OCI-LY1 (cell line): ENCODE data around the gene PRPF6.

ENCODE experiments used
- H2AFZ ChIP-seq: fragments of 200-600 bp; sonication (generic), shearing (Covaris generic); 2 replicates; pipeline ENCODE4 v1.6.0; 2014; ENCODE audit warnings: antibody characterized with exemption, mild to moderate bottlenecking, low read length
- H3F3A ChIP-seq: fragments of 200-600 bp; sonication (generic), shearing (Covaris generic); 2 replicates; pipeline ENCODE4 v1.6.0; 2014; ENCODE audit warnings: mild to moderate bottlenecking, antibody characterized with exemption, low read length, moderate library complexity; ENCODE audit not compliant: insufficient read depth
- H3K27ac ChIP-seq: fragments of 200-600 bp; sonication (generic); 2 replicates; pipeline ENCODE4 v1.5.1; 2014; ENCODE audit warnings: low read length, mixed run types, mild to moderate bottlenecking, low read depth; ENCODE audit not compliant: poor library complexity, severe bottlenecking
- H3K27me3 ChIP-seq: fragments of 200-600 bp; sonication (generic); 2 replicates; pipeline ENCODE4 v1.6.0; 2014; ENCODE audit warnings: antibody characterized with exemption, mild to moderate bottlenecking, low read length, moderate library complexity; ENCODE audit not compliant: insufficient read depth
- H3K36me3 ChIP-seq: fragments of 200-600 bp; sonication (generic); 2 replicates; pipeline ENCODE4 v1.6.1; 2014; ENCODE audit warnings: mild to moderate bottlenecking, antibody characterized with exemption, low read length, moderate library complexity, mixed read lengths; ENCODE audit not compliant: insufficient read depth
- H3K4me1 ChIP-seq: fragments of 200-600 bp; sonication (generic); 2 replicates; pipeline ENCODE4 v1.5.1; 2014; ENCODE audit warnings: mild to moderate bottlenecking, low read length, moderate library complexity; ENCODE audit not compliant: insufficient read depth, severe bottlenecking
- H3K4me2 ChIP-seq: fragments of 200-600 bp; sonication (generic), shearing (Covaris generic); 2 replicates; pipeline ENCODE4 v1.6.1; 2014; ENCODE audit warnings: low read length
- H3K4me3 ChIP-seq: fragments of 200-600 bp; sonication (generic); 2 replicates; pipeline ENCODE4 v1.5.1; 2014; ENCODE audit warnings: low read length, low read depth, mild to moderate bottlenecking, mixed read lengths; ENCODE audit not compliant: poor library complexity, severe bottlenecking
- H3K79me2 ChIP-seq: fragments of 200-600 bp; shearing (Covaris generic); 2 replicates; pipeline ENCODE4 v1.6.1; 2016; ENCODE audit warnings: mixed run types, low read length, mixed read lengths; ENCODE audit not compliant: insufficient read depth
- H3K9ac ChIP-seq: fragments of 200-600 bp; sonication (generic), shearing (Covaris generic); 2 replicates; pipeline ENCODE4 v1.6.1; 2014; ENCODE audit warnings: mild to moderate bottlenecking, low read length, mixed read lengths
- H3K9me2 ChIP-seq: fragments of 200-600 bp; sonication (generic), shearing (Covaris generic); 2 replicates; pipeline ENCODE4 v1.6.1; 2014; ENCODE audit warnings: low read depth, mild to moderate bottlenecking, low read length, mixed read lengths
- H3K9me3 ChIP-seq: fragments of 200-600 bp; shearing (Covaris generic); 2 replicates; pipeline ENCODE4 v1.6.1; 2014; ENCODE audit warnings: low read length, mixed read lengths
- H4K20me1 ChIP-seq: fragments of 200-600 bp; sonication (generic), shearing (Covaris generic); 2 replicates; pipeline ENCODE4 v1.6.0; 2016; ENCODE audit warnings: mild to moderate bottlenecking, low read length; ENCODE audit not compliant: insufficient read depth
- CTCF ChIP-seq: fragments of 200-600 bp; sonication (generic), shearing (Covaris generic); IDR thresholded peaks from 2 replicates; pipeline ENCODE4 v1.5.1; 2017; ENCODE audit warnings: mild to moderate bottlenecking, antibody characterized with exemption, low read length, moderate library complexity, mixed read lengths
- EZH2 ChIP-seq: fragments of 200-600 bp; sonication (generic), shearing (Covaris generic); IDR thresholded peaks from 2 replicates; pipeline ENCODE4 v1.8.0; 2017; ENCODE audit warnings: borderline replicate concordance, mixed run types, mild to moderate bottlenecking, antibody characterized with exemption, low read length, moderate library complexity, mixed read lengths

Gene PRPF6

GRCh38 chr20:64052326-64052722 is 71.4 kb downstream of the PRPF6 start:
- Histone ChIP-seq H2AFZ (no peak overlapping the region), H3K4me2 (no peak overlapping the region), H3K9me3 (no peaks in the 10 kb centered on the region), H3K79me2 (no peaks in the 10 kb centered on the region), H3K4me1 (peaks cover 7% of the 10 kb centered on the region), H3K36me3 (no peaks in the 10 kb centered on the region), H3F3A (no peaks in the 10 kb centered on the region), H3K27ac (no peak overlapping the region), H3K9me2 (no peaks in the 10 kb centered on the region), H3K9ac (no peak overlapping the region), H3K4me3 (no peak overlapping the region), H3K27me3 (peaks cover 21% of the 10 kb centered on the region), H4K20me1 (no peaks in the 10 kb centered on the region)
- no peak for TF ChIP-seq EZH2
- no peak for TF ChIP-seq CTCF

DNA sequence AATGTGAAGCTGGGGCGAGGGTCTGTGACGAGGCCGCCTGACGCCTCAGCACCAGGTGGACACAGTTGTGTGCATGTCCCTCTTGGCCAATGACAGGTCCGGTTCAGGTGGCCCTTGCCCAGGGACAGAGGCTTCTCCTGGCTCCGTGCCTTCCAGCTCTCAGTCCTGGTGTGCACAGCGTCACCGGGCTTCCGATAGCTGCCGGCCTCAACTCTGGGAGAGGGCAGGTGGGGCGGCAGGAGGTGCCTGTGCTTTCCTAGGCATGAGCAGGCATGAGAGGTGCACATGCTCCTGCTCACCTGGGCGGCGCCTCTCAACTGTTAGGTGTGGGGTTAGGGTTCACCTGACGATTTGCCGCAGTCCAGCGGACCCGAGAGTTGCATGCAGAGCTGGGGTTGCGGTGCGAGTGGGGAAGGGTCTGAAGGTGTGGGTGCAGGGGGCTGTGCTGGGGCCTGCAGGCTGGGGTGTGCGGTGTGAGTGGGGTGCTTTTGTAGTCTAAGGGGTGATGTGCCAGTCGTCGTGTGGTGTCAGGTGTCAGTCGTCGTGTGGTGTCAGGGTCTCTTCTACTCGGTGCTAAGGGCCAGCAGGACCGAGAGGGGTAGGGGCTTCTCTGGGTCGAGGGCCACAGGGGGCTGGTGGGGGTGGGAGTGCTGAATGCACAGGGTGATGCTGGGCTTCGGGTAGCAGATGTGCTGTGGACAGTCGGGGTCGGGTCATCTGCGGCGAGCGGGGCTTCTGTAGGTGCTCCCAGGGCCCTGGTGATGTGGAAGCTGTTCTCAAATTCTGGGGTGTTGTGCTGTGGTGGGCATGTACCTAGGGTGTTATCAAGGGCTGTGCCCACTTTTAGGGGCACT is 72.3 kb downstream of the PRPF6 start:
- TF ChIP-seq CTCF (no peak), EZH2 (no peak)
- Histone ChIP-seq H3K27me3 (peaks cover 21% of the 10 kb centered on the region), H4K20me1 (no peaks in the 10 kb centered on the region), H3K9me2 (no peaks in the 10 kb centered on the region), H3K4me3 (no peak overlapping the region), H3K79me2 (no peaks in the 10 kb centered on the region), H3K9ac (no peak overlapping the region), H3K4me2 (no peak overlapping the region), H3K27ac (no peak overlapping the region), H3K36me3 (no peaks in the 10 kb centered on the region), H3K9me3 (no peaks in the 10 kb centered on the region), H3F3A (no peaks in the 10 kb centered on the region), H3K4me1 (peaks cover 11% of the 10 kb centered on the region), H2AFZ (no peak overlapping the region)

GRCh38 chr20:64053841-64054661 is 73.1 kb downstream of the PRPF6 start:
- Histone ChIP-seq H3K27me3 (peaks cover 21% of the 10 kb centered on the region), H3K36me3 (no peaks in the 10 kb centered on the region), H3K9me2 (no peaks in the 10 kb centered on the region), H3K4me3 (no peak overlapping the region), H4K20me1 (no peaks in the 10 kb centered on the region), H3K27ac (no peak overlapping the region), H3K9ac (no peak overlapping the region), H2AFZ (no peak overlapping the region), H3K9me3 (no peaks in the 10 kb centered on the region), H3K4me1 (peaks cover 15% of the 10 kb centered on the region), H3K79me2 (no peaks in the 10 kb centered on the region), H3K4me2 (no peak overlapping the region), H3F3A (no peaks in the 10 kb centered on the region)
- TF ChIP-seq EZH2 (no peak), CTCF (peak; percentile 30; the same call in 1 of the 2 replicates)
